ENCODE results near the gene MAD1L1. TPM values are rescaled to one million over a fixed set of nuclear protein-coding genes. Genes with fewer than 3 reads are reported as not detected.

MAD1L1 gene
- total RNA-seq, 3 donors from 2014 or later = 25.3 to 31.2 (median 26.2) TPM

DNA sequence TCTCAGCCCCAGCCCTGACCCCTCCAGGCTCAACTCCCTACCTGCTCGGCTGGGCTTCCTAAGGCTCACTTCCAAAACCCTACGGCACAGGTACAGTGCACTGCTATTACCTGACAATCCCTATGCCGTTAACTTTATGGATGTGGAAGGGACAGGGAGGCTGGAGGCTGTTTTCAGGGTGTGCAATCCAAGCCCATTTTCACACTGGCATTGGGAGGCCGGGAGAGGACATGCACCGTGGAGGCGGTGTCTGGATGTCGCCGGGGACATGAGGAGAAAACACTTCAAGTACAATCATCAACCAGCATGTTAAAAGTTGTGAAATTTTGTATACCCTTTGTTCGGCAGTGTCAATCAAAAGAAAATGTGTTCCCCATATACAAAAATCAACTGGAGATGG, 80.1 kb downstream of the MAD1L1 start:
- ATAC-seq = no peak

GRCh38 chr7:2151801-2152612, 80.7 kb downstream of the MAD1L1 start:
- intact Hi-C loops (cut with DNase I, micrococcal nuclease) = no loop called here
- ATAC-seq = no peak
- TF ChIP-seq, protein P1, sequence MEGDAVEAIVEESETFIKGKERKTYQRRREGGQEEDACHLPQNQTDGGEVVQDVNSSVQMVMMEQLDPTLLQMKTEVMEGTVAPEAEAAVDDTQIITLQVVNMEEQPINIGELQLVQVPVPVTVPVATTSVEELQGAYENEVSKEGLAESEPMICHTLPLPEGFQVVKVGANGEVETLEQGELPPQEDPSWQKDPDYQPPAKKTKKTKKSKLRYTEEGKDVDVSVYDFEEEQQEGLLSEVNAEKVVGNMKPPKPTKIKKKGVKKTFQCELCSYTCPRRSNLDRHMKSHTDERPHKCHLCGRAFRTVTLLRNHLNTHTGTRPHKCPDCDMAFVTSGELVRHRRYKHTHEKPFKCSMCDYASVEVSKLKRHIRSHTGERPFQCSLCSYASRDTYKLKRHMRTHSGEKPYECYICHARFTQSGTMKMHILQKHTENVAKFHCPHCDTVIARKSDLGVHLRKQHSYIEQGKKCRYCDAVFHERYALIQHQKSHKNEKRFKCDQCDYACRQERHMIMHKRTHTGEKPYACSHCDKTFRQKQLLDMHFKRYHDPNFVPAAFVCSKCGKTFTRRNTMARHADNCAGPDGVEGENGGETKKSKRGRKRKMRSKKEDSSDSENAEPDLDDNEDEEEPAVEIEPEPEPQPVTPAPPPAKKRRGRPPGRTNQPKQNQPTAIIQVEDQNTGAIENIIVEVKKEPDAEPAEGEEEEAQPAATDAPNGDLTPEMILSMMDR (IDR thresholded peaks at IDR 0.05) = no peak

More for the DNA sequence above, 80.1 kb downstream of the MAD1L1 start:
- Histone ChIP-seq H3K36me3 (ENCODE audit: low read depth) (no peaks in the 10 kb centered on the region), H3K4me1 (ENCODE audit: low read depth) (peaks cover 8% of the 10 kb centered on the region), H3K4me3 (no peak overlapping the region), H3K9me3 (no peaks in the 10 kb centered on the region)
- TF ChIP-seq, protein P1 (IDR thresholded peaks at IDR 0.05) = no peak
- intact Hi-C loops (cut with DNase I, micrococcal nuclease) = no loop called here
- DNase-seq = no peak

DNA sequence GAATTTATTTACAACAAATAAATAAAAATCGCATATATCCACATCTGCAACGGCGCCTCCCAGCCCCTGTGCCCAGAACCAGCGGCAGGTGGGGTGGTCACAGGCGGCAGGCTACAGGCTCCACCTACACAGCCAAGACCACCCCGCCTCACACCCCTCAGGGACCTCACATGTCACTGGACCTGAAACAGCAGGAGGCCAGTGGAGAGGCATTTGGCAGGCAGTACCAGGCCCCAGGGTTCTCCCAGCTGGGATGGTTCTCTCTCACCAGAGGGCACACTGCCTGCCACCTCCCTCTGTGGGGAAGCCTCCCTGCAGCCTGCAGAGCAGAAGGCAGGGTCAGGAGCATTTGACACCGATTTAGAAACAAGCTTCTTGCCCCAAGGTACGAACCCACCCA, 81.5 kb downstream of the MAD1L1 start:
- intact Hi-C loops (cut with DNase I, micrococcal nuclease) = no loop called here
- ATAC-seq (no peak), DNase-seq (no peak)
- Histone ChIP-seq H3K36me3 (ENCODE audit: low read depth) (no peaks in the 10 kb centered on the region), H3K4me3 (no peak overlapping the region), H3K4me1 (ENCODE audit: low read depth) (no peaks in the 10 kb centered on the region), H3K9me3 (no peaks in the 10 kb centered on the region)
- TF ChIP-seq, protein P1 (IDR thresholded peaks at IDR 0.05) = no peak

More at GRCh38 chr7:2151801-2152612, 80.7 kb downstream of the MAD1L1 start:
- Histone ChIP-seq H3K4me3 (no peak overlapping the region), H3K4me1 (ENCODE audit: low read depth) (peaks cover 2% of the 10 kb centered on the region), H3K36me3 (ENCODE audit: low read depth) (no peaks in the 10 kb centered on the region), H3K9me3 (no peaks in the 10 kb centered on the region)
- peak in 1 of 3 donors; percentile 39 for DNase-seq

DNA sequence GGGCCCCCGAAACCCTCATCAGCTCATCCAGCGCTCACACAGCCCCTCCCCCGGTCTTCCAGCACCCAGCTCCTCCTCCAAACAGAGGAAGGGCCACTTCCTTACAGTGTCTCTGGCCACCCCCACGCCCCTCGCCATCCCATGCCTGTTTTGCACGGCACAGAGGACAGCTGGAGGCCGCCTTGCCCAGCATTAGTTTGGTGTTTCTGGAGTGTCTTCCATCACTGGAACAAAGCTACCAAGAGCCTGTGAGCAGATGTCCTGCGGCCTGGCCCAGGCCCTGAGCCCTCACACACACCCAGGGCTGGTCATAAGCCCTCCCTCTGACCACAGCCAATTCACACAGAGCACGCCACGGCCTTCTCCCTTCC, 82.3 kb downstream of the MAD1L1 start:
- DNase-seq = no peak
- Histone ChIP-seq H3K4me3 (no peak overlapping the region), H3K9me3 (no peaks in the 10 kb centered on the region), H3K4me1 (ENCODE audit: low read depth) (no peaks in the 10 kb centered on the region), H3K36me3 (ENCODE audit: low read depth) (no peaks in the 10 kb centered on the region)
- TF ChIP-seq, protein P1 (IDR thresholded peaks at IDR 0.05) = no peak
- ATAC-seq = no peak
- intact Hi-C loops (cut with DNase I, micrococcal nuclease) = no loop called here

- Histone ChIP-seq H3K9me3 (no peaks in the 10 kb centered on the region), H3K4me1 (ENCODE audit: low read depth) (no peaks in the 10 kb centered on the region), H3K4me3 (no peak overlapping the region), H3K36me3 (ENCODE audit: low read depth) (no peaks in the 10 kb centered on the region)
- DNase-seq = peak in 1 of 3 donors; percentile 40
- intact Hi-C loops (cut with DNase I, micrococcal nuclease) = no loop called here
- no peak for ATAC-seq
- TF ChIP-seq, protein P1 (IDR thresholded peaks at IDR 0.05) = no peak
Measured at GRCh38 chr7:2149672-2150444, 82.9 kb downstream of the MAD1L1 start.
